ENCODE results near the gene ZDHHC11B. TPM values are rescaled to one million over a fixed set of nuclear protein-coding genes. Genes with fewer than 3 reads are reported as not detected.

Gene ZDHHC11B
- total and polyA plus RNA-seq, 2 donors (not counting 1 experiment from before 2014, with no cell fraction given): 0.52 TPM; not detected in 1

DNA sequence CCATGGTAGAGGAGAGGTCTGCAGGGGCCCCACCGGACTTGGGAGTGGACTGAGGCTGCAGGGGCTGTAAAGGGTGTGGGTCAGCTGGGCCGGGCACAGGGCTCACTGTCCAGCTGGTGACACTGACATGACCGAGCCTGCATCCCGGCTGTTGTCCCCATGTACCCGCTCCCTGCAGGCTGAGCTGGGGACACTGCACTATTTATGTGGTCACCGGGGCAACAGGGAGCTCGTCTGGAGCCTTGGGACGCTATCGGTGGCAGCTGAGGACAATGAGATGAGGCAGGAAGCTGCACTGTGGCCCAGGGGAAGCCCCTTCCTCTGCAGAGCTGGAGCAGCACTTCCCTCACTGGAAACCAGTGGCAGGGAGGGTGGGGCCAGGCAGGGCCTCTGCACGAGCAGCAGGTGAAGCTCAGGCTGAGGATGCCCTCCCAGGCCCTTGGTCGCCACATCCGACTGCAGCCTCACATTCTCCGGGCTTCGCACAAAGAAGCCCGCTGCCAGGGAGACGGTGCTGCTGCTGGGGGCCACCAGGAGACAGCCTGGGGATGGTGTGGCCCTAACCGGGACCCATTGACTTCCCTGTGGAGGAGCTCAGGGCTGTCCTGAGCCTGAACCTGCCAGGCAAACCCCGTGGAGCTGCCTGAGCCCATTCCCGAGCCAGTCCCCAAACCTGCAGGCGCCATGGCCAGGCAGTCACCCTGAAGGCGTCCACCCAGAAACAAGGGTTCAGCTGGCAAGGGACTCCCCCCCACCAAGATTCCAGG lies 26.4 kb downstream of the ZDHHC11B start:
- no peaks in the 10 kb centered on the region for H3K4me1 ChIP-seq (ENCODE audit: control insufficient read depth in 2 of 2, insufficient read depth in 2 of 2, low read length in 2 of 2)
- CTCF ChIA-PET: no interaction called here
- Mint-ChIP-seq H3K27me3 (peaks cover 14% of the 10 kb centered on the region), H3K9me3 (ENCODE audit: insufficient read depth) (no peaks in the 10 kb centered on the region), H3K4me1 (no peaks in the 10 kb centered on the region), H3K4me3 (no peak overlapping the region), H3K27ac (no peak overlapping the region)
- H3K36me3 ChIP-seq (replicated peaks in 1 of 2; ENCODE audit: control extremely low read depth in 1 of 2, control insufficient read depth in 1 of 2, extremely low read depth in 1 of 2, insufficient read depth in 2 of 2, low read length in 1 of 2): no peaks in the 10 kb centered on the region
- no peak overlapping the region for H3K4me3 ChIP-seq (ENCODE audit: control extremely low read depth in 1 of 5, extremely low read depth in 1 of 5, insufficient read depth in 1 of 5, low read depth in 2 of 5, low read length in 4 of 5)
- ATAC-seq (ENCODE audit: low read depth): no peak
- no peak overlapping the region for H2AFZ ChIP-seq (ENCODE audit: insufficient read depth, low read depth, low read length, poor library complexity, severe bottlenecking)
- H3K79me2 ChIP-seq (ENCODE audit: control insufficient read depth, insufficient read depth, low read length): no peaks in the 10 kb centered on the region
- no peak overlapping the region for H3K4me2 ChIP-seq (replicated peaks; ENCODE audit: low read depth, low read length, poor library complexity, severe bottlenecking)
- 76% methylated on average over 21 of the region's 21 CpGs for WGBS (ENCODE audit: insufficient coverage)
- H3K9ac ChIP-seq (ENCODE audit: low read length): no peak overlapping the region
- no peaks in the 10 kb centered on the region for H4K20me1 ChIP-seq (ENCODE audit: control insufficient read depth, insufficient read depth, low read length, poor library complexity, severe bottlenecking)
- peaks cover 0 to 3% (median 0%) of the 10 kb centered on the region in 4 experiments for H3K27me3 ChIP-seq (replicated peaks in 1 of 4; ENCODE audit: control extremely low read depth in 1 of 4, control insufficient read depth in 3 of 4, insufficient read depth in 4 of 4, low read length in 3 of 4)
- H3K27ac ChIP-seq (ENCODE audit: low read length in 2 of 2): no peak overlapping the region
- intact Hi-C loops (cut with micrococcal nuclease): no loop called here
- peak; percentile 7 for DNase-seq
- POLR2A ChIA-PET: no interaction called here
- TF ChIP-seq EZH2 (IDR thresholded peaks at IDR 0.05; ENCODE audit: borderline replicate concordance, insufficient read depth, low read depth, low read length, poor library complexity, severe bottlenecking): no peak
- TF ChIP-seq, protein P1, sequence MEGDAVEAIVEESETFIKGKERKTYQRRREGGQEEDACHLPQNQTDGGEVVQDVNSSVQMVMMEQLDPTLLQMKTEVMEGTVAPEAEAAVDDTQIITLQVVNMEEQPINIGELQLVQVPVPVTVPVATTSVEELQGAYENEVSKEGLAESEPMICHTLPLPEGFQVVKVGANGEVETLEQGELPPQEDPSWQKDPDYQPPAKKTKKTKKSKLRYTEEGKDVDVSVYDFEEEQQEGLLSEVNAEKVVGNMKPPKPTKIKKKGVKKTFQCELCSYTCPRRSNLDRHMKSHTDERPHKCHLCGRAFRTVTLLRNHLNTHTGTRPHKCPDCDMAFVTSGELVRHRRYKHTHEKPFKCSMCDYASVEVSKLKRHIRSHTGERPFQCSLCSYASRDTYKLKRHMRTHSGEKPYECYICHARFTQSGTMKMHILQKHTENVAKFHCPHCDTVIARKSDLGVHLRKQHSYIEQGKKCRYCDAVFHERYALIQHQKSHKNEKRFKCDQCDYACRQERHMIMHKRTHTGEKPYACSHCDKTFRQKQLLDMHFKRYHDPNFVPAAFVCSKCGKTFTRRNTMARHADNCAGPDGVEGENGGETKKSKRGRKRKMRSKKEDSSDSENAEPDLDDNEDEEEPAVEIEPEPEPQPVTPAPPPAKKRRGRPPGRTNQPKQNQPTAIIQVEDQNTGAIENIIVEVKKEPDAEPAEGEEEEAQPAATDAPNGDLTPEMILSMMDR (IDR thresholded peaks at IDR 0.05): no peak
- H3K9me3 ChIP-seq (ENCODE audit: control extremely low read depth in 1 of 3, control insufficient read depth in 2 of 3, insufficient read depth in 1 of 3, low read length in 2 of 3): no peaks in the 10 kb centered on the region

DNA sequence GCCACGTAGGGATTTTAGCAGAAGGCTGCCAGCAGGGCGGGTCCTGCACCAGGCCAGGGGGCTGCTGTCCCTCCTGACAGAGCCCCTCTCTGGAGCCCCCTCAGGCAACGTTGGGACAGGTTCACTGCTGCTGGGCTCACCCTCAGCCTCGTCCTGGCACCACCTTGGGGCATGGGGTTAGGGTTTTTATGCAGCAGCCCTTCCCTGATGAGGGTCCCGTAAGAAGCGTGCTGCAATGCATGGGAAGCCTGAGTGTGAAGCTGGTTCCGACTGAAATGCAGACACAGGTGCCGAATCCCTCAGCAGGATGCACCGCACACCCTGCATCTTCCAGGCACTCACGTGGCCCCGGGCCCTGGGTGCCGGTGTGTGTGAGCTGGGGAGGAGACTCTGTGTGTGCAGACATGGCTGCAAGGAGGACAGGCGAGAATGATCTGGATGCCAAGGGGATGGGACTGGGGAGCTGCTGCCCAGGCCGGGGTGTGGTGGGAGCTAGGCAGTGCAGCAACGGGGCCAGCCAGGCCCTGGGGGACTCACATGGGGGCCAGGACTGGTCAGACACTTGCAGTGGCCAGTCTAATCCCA lies 27.1 kb downstream of the ZDHHC11B start:
- intact Hi-C loops (cut with micrococcal nuclease): no loop called here
- POLR2A ChIA-PET: no interaction called here
- H3K4me2 ChIP-seq (replicated peaks; ENCODE audit: low read depth, low read length, poor library complexity, severe bottlenecking): no peak overlapping the region
- Mint-ChIP-seq H3K9me3 (ENCODE audit: insufficient read depth) (no peaks in the 10 kb centered on the region), H3K4me3 (no peak overlapping the region), H3K4me1 (no peaks in the 10 kb centered on the region), H3K27me3 (peaks cover 14% of the 10 kb centered on the region), H3K27ac (no peak overlapping the region)
- H3K9me3 ChIP-seq (ENCODE audit: control extremely low read depth in 1 of 3, control insufficient read depth in 2 of 3, insufficient read depth in 1 of 3, low read length in 2 of 3): no peaks in the 10 kb centered on the region
- 84% methylated on average over 15 of the region's 15 CpGs for WGBS (ENCODE audit: insufficient coverage)
- H3K4me3 ChIP-seq (ENCODE audit: control extremely low read depth in 1 of 5, extremely low read depth in 1 of 5, insufficient read depth in 1 of 5, low read depth in 2 of 5, low read length in 4 of 5): no peak overlapping the region
- DNase-seq (peak; percentile 4), ATAC-seq (ENCODE audit: low read depth) (no peak)
- TF ChIP-seq, protein P1 (IDR thresholded peaks at IDR 0.05): no peak
- TF ChIP-seq EZH2 (IDR thresholded peaks at IDR 0.05; ENCODE audit: borderline replicate concordance, insufficient read depth, low read depth, low read length, poor library complexity, severe bottlenecking): no peak
- H3K4me1 ChIP-seq (ENCODE audit: control insufficient read depth in 2 of 2, insufficient read depth in 2 of 2, low read length in 2 of 2): no peaks in the 10 kb centered on the region
- no peak overlapping the region for H2AFZ ChIP-seq (ENCODE audit: insufficient read depth, low read depth, low read length, poor library complexity, severe bottlenecking)
- CTCF ChIA-PET: no interaction called here
- H3K27ac ChIP-seq (ENCODE audit: low read length in 2 of 2): no peak overlapping the region
- no peak overlapping the region for H3K9ac ChIP-seq (ENCODE audit: low read length)
- peaks cover 0 to 3% (median 0%) of the 10 kb centered on the region in 4 experiments for H3K27me3 ChIP-seq (replicated peaks in 1 of 4; ENCODE audit: control extremely low read depth in 1 of 4, control insufficient read depth in 3 of 4, insufficient read depth in 4 of 4, low read length in 3 of 4)
- H3K36me3 ChIP-seq (replicated peaks in 1 of 2; ENCODE audit: control extremely low read depth in 1 of 2, control insufficient read depth in 1 of 2, extremely low read depth in 1 of 2, insufficient read depth in 2 of 2, low read length in 1 of 2): no peaks in the 10 kb centered on the region
- H3K79me2 ChIP-seq (ENCODE audit: control insufficient read depth, insufficient read depth, low read length): no peaks in the 10 kb centered on the region
- no peaks in the 10 kb centered on the region for H4K20me1 ChIP-seq (ENCODE audit: control insufficient read depth, insufficient read depth, low read length, poor library complexity, severe bottlenecking)
